Activated naive CD4-positive, alpha-beta T cell treated with anti-CD3 and anti-CD28 coated beads, Interleukin-2, amount 50 U/mL, for 24 hours (primary cell): ENCODE measurements around the gene IMPA2.
A peak's percentile ranks its signal among the peaks of the same experiment; 100 is the strongest.
"Not testable (repeated sequence)": the region's sequence is repeated elsewhere in the genome, so short reads cannot be mapped to it uniquely, and the experiment has no call there.

ENCODE experiments used
- H3K27ac Mint-ChIP-seq: one replicate; pipeline ENCODE4 v1.8.0; 2021; ENCODE audit warnings: mild to moderate bottlenecking, mixed read lengths
- H3K27me3 Mint-ChIP-seq: one replicate; pipeline ENCODE4 v1.8.0; 2021; ENCODE audit warnings: mixed read lengths
- H3K36me3 Mint-ChIP-seq: one replicate; pipeline ENCODE4 v1.8.0; 2021; ENCODE audit warnings: mixed read lengths
- H3K4me1 Mint-ChIP-seq: one replicate; pipeline ENCODE4 v1.8.0; 2021; ENCODE audit warnings: mixed read lengths
- H3K4me3 Mint-ChIP-seq: one replicate; pipeline ENCODE4 v1.8.0; 2021; ENCODE audit warnings: mild to moderate bottlenecking, mixed read lengths
- H3K9me3 Mint-ChIP-seq: one replicate; pipeline ENCODE4 v1.8.0; 2021; ENCODE audit warnings: mixed read lengths

IMPA2 gene

DNA sequence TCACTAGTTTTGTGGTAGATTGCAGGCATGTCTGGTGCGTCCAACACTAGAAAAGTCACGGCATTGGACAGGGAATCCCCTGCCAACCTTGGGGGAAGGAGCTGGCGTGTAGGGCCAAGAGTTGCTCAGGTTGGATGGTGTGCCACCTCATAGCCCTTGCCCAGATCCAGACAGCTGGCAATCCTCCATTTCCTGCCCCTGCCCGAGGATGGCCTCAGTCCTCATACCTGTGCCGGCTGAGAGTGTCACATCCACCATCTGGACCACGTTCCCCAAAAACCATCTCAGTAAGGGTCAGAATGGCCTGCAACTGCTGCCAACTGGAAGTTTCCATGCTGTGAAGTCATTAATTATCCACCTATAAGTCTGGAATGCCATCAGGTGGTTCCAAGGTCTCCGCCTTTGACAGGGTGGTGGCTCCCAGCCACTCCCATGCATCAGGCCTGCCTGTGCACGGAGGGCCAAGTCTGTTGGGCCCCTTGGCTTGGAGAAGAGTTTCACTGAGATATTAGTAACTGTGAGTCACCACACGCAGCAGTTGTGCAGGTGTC is 55.0 kb downstream of the IMPA2 start:
- no peak overlapping the region for H3K27ac Mint-ChIP-seq
- no peaks in the 10 kb centered on the region for H3K4me1 Mint-ChIP-seq
- H3K9me3 Mint-ChIP-seq: no peaks in the 10 kb centered on the region
- H3K4me3 Mint-ChIP-seq: no peak overlapping the region
- H3K27me3 Mint-ChIP-seq: peaks cover 2% of the 10 kb centered on the region
- H3K36me3 Mint-ChIP-seq: no peaks in the 10 kb centered on the region

DNA sequence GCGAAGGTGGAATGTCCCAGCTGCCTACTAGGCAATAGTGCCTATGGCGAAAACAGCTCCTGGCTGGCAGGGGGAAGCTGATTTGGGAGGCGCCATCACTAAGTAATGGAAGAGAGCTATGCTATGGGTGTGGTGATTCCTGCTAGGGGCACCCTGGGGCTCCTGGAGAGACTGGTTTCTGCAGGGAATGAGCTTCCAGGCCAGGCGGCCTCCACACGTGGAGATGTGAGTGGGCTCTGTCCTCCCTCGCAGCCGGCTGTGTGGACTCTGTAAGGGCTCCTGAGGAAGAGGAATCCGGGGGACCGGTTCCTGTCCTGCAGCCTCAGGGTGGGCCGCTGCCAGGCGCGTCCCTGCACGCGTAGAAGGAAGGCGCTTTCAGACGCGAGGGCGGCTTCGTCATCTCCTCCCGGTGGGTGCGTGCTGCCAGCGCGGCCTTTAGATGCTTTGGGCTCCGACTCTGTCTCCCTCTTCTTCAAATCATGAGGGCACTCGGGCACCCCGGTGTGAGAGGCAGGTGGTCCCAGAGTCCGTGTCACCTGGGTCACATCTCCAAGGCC is 56.9 kb downstream of the IMPA2 start:
- Mint-ChIP-seq H3K9me3 (no peaks in the 10 kb centered on the region), H3K27ac (no peak overlapping the region), H3K36me3 (no peaks in the 10 kb centered on the region), H3K27me3 (peaks cover 2% of the 10 kb centered on the region), H3K4me1 (no peaks in the 10 kb centered on the region), H3K4me3 (peak overlapping the region; percentile 71)

DNA sequence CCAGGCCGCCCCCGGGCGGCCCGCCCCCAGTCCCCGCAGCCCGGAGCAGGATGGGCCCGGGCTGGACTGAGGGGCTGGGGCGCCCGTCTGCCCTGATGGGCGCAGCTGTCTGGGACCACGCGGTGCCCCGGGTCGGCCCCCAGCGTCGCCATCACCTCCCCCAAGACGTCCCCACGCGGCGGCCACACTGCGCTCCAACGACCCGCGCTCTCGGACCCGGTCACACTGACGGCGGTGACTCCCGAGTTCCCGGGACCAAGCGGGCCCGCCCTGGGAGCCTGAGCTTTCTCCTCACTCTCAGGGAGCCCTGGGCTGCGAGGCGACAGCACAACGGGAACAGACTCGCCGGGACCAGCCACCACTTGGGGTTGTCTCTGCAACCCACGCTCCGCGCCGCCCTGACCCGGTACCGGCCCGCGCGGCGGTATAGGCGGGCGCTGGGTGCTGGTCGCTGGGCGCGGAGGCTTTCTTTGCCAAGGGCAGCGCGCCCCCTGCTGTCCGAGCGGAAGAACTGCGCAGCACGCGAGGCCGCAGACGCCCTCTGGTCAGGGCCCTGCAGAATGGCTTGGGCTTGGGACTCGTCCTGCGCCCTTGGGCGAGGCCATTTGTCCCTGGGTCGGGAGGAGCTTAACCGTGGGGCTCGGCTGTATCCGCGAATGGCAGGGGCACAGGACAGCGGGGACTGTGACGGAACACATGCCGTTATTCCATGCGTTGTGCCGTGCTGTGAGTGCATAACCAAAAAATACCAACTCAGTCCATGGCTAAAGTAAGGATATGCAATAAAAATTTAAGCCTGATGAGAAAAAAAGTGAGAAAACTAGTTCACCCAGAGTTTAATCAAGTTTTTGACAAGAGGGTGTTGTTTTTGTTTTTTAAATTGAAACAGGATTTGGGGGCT is 57.6 kb downstream of the IMPA2 start:
- Mint-ChIP-seq H3K36me3 (no peaks in the 10 kb centered on the region), H3K9me3 (no peaks in the 10 kb centered on the region), H3K4me1 (no peaks in the 10 kb centered on the region), H3K27ac (no peak overlapping the region), H3K4me3 (peak overlapping the region; percentile 68), H3K27me3 (peaks cover 2% of the 10 kb centered on the region)

DNA sequence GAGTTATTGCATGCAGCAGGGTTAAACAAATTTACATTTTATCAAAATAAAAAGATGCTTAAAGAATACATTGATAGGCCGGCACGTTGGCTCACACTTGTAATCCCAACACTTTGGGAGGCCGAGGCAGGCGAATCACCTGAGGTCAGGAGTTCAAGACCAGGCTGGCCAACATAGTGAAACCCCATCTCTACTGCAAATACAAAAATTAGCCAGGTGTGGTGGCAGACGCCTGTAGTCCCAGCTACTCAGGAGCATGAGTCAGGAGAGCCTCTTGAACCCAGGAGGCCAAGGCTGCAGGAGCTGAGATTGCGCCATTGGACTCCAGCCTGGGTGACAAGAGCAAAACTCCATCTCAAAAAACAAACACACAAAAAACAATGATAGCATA is 58.2 kb downstream of the IMPA2 start:
- not testable (repeated sequence) for H3K4me1 Mint-ChIP-seq, H3K4me3 Mint-ChIP-seq, H3K27ac Mint-ChIP-seq, H3K27me3 Mint-ChIP-seq, H3K9me3 Mint-ChIP-seq, H3K36me3 Mint-ChIP-seq

DNA sequence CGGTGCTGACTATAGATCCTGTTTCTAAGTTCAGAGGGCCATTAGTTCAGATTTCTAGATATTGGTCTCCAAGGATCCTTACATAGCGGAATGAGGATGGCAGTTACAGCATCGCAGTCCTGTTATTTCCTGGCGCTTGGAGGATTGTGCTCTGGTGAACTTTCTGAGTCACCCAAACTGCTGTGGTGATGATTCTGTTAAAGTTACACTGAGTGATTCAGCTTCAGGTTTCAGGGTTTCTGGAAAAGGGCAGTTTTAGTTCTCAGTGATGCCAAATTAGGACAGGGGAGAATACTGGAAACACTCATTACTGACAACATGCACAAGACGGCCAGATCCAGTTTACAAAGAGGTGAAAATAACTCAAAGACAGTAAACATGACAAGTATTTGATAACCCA is 60.3 kb downstream of the IMPA2 start:
- Mint-ChIP-seq H3K27ac (no peak overlapping the region), H3K4me1 (no peaks in the 10 kb centered on the region), H3K36me3 (no peaks in the 10 kb centered on the region), H3K27me3 (peaks cover 2% of the 10 kb centered on the region), H3K4me3 (no peak overlapping the region), H3K9me3 (no peaks in the 10 kb centered on the region)

DNA sequence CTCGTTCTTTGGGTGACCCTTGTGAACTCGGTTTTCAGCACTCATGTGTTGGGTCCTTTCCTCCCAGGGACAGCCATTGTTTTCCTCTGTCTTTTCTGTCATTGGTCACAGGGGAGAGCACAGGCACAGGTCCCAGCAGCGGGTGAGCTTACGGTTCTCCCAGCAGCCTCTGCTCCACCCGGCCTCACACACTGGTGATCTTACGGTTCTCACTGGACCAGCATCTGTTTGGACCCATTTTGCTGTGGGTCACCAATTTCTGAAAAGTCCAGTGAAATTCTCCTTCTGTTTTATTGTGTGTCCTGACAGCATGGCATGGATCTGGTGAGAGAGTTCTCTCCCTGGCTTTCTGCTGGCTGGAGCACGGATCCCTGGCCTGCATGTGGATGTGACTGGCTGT is 62.5 kb downstream of the IMPA2 start:
- Mint-ChIP-seq H3K4me1 (no peaks in the 10 kb centered on the region), H3K36me3 (no peaks in the 10 kb centered on the region), H3K9me3 (no peaks in the 10 kb centered on the region), H3K27ac (no peak overlapping the region), H3K4me3 (no peak overlapping the region), H3K27me3 (no peaks in the 10 kb centered on the region)

DNA sequence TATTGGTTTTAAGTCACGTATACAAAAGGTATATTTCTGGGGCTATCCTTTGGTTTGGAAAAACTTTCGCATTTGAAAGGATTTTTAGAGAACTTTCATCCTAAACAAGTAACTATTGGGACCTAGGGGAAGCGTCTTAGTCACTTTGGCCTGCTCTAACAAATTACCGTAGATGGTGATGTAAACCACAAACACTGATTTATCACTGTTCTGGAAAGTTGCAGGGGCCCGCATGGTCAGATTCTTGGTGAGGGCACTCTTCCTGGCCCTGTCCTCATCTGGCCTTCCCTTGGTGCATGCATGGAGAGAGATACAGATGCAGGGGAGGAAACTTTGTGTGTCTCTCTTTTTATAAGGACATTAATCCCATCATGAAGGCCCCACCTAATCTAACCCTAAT is 63.3 kb downstream of the IMPA2 start:
- Mint-ChIP-seq H3K36me3 (no peaks in the 10 kb centered on the region), H3K27me3 (no peaks in the 10 kb centered on the region)

DNA sequence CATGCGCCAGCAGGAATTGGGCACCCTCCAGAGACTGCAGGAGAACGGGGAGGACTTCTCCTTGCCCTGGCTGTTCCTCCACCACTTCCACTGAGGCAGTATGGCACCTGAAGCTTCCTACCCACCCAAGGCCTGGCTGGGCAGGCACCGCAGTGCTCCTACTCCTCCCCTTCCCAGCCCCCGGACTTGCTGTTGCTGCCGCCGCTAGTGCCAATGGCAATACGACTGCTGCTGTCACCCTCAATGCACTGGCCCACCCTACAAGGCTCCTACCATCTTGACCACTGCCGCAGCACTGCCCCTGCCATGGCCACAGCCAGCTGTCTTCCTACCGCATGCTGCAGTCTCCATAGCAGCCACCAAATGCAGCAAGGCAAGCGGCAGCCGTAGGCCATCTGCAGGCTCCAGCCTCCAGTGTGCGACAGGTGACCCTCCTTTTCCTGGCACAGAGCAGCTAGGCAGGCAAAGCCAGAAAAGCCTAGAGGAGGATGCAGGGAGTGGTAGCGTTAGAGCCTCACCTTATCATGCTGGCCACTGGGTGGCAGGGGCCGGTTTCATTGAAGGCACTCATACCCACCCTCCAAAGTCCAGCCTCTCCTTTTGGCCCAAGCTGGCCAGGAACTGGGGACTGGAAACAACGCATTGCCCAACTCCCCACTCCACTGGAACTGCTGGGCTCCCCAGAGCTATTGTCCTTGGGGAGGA is 64.9 kb downstream of the IMPA2 start:
- no peaks in the 10 kb centered on the region for H3K4me1 Mint-ChIP-seq
- H3K4me3 Mint-ChIP-seq: no peak overlapping the region
- no peaks in the 10 kb centered on the region for H3K36me3 Mint-ChIP-seq
- no peak overlapping the region for H3K27ac Mint-ChIP-seq
- no peaks in the 10 kb centered on the region for H3K27me3 Mint-ChIP-seq
- no peaks in the 10 kb centered on the region for H3K9me3 Mint-ChIP-seq

More for the DNA sequence above, 63.3 kb downstream of the IMPA2 start:
- H3K4me3 Mint-ChIP-seq: no peak overlapping the region
- H3K9me3 Mint-ChIP-seq: no peaks in the 10 kb centered on the region
- no peak overlapping the region for H3K27ac Mint-ChIP-seq
- H3K4me1 Mint-ChIP-seq: no peaks in the 10 kb centered on the region

DNA sequence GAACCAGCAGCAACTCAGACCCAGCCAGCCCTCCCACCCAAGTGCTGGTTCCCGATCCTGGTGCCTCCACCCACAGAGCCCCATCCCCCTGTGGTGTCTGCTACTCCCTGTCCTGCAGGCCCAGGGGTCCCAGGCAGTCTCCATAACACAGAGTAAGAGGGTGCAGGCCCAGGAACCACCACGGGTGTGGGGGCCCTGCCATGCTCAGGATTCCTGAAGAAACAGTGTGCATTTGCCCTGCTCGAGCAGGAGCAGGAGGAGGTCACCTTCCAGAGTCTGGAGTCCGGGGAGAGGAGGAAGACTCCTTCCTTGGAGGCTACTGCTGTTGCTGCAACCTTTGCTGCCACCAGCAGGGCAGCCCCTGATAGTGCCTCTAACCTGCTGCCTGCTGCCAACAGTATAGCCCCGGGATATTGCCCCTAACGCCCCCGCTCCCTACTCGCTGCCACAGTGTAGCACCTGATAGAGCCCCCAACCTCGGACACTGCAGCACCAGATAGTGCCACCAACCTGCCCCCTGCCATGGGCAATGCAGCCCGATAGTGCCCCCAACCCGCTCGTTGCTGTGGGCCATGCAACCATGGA is 65.5 kb downstream of the IMPA2 start:
- Mint-ChIP-seq H3K4me1 (no peaks in the 10 kb centered on the region), H3K27me3 (no peaks in the 10 kb centered on the region), H3K4me3 (no peak overlapping the region), H3K9me3 (no peaks in the 10 kb centered on the region), H3K27ac (no peak overlapping the region), H3K36me3 (no peaks in the 10 kb centered on the region)

DNA sequence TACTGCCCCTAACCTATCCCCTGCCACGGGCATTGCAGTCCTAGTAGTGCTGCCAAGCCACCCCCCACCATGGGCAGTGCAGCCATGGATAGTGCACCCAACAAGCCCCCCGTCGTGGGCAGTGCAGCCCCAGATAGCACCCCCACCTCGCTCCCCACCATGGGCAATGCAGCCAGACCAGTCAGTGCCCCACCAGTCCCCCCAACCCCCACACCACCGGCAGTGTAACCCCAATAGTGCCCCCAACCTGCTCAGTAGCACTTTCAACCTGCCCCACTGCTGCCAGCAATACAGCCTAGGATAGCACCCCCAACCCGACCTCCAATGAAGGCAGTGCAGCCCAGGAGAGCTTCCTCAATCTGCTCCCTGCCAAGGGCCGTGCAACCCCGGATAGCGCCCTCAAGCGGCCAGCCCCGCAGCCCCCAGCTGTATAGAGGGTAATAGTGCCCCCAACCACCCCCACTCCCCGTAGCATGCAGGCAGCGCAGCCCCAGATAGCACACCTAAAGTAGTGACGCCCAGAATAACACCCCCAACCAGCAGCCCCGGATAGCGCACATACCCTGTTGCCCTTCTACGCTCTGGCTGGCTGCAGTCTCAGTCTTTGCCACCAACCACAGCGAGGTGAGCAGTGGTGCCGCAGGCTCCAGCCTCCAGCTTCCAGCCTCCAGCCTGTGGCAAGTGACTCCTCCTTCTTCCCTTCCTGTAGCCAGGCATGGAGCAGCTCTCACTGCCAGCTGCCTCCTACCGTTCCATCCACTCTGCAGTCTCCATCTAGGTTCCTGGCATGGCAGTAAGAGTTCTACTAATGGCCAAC is 66.9 kb downstream of the IMPA2 start:
- H3K9me3 Mint-ChIP-seq: no peaks in the 10 kb centered on the region
- H3K36me3 Mint-ChIP-seq: no peaks in the 10 kb centered on the region
- peaks cover 2% of the 10 kb centered on the region for H3K27me3 Mint-ChIP-seq
- no peak overlapping the region for H3K4me3 Mint-ChIP-seq
- H3K4me1 Mint-ChIP-seq: no peaks in the 10 kb centered on the region
- no peak overlapping the region for H3K27ac Mint-ChIP-seq

DNA sequence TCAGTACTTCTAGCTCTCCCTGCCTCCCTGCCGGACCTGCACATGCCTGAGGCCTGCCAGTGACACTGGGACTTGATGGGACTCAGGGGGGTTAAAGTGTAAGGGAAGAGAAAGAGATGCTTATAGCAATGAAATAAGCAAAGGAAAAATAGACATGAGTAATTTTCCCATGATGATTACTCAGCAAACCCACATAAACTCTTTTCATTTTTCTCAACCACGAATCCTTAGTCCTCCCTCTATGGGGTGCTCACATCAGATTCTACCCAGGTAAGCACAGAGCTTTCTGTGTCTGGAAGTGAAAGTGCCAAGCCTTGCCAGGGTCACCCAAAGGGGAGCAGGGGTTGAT is 67.5 kb downstream of the IMPA2 start:
- Mint-ChIP-seq H3K36me3 (no peaks in the 10 kb centered on the region), H3K4me3 (no peak overlapping the region), H3K27ac (no peak overlapping the region), H3K27me3 (peaks cover 2% of the 10 kb centered on the region), H3K4me1 (no peaks in the 10 kb centered on the region), H3K9me3 (no peaks in the 10 kb centered on the region)

DNA sequence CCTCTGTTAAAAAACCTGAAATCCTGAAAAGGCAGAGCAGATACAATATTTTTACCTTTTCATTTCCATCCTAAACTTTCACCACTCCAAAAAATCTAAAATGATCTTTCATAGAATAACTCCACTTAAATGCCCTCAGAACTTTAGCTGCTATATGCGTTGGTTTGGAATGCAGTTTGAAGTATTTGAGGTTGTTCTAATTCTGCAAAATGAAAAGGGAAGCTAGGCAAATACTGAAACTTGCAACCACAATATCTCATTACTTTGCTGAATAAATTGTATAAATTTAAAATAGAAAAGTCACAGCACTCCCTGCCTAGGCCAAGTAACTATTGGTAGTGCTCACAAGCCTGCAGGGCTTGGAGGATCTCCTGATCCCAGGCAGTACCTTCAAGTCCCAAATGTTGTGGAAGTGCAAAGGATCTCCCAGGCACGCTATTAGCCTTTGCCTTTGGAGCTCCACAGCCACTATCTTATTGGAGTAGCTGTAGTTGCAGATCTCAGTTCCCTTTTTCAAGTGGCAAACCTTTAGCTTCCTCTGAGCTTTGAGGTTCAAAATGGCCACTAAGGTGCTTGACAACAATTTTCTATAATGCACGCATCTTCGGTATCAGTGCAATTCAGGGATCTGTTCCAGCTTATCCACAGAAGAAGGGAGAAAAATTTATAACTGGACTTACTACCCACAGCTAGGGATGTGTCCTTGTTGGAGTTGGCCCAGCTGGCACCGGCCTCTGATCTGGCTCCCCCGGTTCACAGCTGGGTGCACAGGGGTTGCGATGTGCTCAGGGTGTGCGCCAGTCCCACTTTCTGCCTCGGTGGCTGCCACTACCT is 68.9 kb downstream of the IMPA2 start:
- H3K4me3 Mint-ChIP-seq: no peak overlapping the region
- no peaks in the 10 kb centered on the region for H3K4me1 Mint-ChIP-seq
- H3K9me3 Mint-ChIP-seq: no peaks in the 10 kb centered on the region
- no peaks in the 10 kb centered on the region for H3K36me3 Mint-ChIP-seq
- peaks cover 2% of the 10 kb centered on the region for H3K27me3 Mint-ChIP-seq
- no peak overlapping the region for H3K27ac Mint-ChIP-seq

DNA sequence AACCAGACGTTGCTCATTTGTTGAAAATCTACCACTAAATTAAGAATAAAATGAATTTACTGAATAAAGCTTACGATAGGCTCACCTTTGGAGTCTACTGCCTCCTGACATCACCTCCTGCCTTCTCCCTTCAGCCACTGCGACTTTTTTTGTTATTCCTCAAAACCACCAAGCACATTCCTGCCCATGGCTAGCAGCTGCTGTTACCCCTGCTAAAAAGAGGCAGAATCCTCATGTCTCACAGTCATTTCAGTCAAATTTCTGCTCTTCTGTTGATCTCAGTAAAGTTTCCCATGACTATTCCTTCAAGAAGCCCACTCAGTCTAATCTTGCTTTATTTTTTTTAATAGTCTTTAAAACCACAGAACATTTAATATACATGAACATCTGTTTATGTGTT is 71.6 kb downstream of the IMPA2 start:
- Mint-ChIP-seq H3K4me3 (no peak overlapping the region), H3K9me3 (no peaks in the 10 kb centered on the region), H3K27ac (no peak overlapping the region), H3K27me3 (peaks cover 2% of the 10 kb centered on the region), H3K36me3 (no peaks in the 10 kb centered on the region), H3K4me1 (no peaks in the 10 kb centered on the region)

DNA sequence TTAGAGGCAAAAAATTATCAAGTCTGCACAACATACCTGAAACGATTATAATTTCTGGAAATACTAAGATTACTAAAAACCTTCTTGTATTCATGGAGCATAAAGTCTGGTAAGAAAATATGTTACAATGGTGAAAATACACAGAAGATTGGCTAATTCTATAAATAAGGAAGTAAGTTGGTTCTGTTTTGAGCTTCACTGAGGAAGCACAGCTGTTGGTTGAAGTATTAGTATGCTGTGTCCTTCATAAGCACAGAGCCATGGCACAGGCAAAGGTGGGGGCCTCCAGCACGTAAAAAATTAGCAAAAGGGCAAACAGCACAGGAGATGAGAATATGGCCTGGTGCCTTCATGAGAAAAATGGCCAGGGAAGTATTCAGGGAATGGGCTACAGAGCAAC is 72.0 kb downstream of the IMPA2 start:
- Mint-ChIP-seq H3K27ac (no peak overlapping the region), H3K9me3 (no peaks in the 10 kb centered on the region), H3K27me3 (peaks cover 2% of the 10 kb centered on the region), H3K4me3 (no peak overlapping the region), H3K4me1 (no peaks in the 10 kb centered on the region), H3K36me3 (no peaks in the 10 kb centered on the region)
